ENCODE results near the gene LYST.

- TF ChIP-seq CTCF (IDR thresholded peaks at IDR 0.05), result no peak
- no peak for TF ChIP-seq POLR2A (IDR thresholded peaks at IDR 0.05)
Measured at GRCh38 chr1:235878082-235878811, 11.5 kb upstream of the LYST start.
